Stimulated activated naive B cell treated with anti-CD40 and anti-IgM and Interleukin-4, amounts not matched to agents 10 μg/mL and 1 μg/mL and 100 μg/mL, for 72 hours (primary cell): ENCODE data around the gene SUPT6H.
"Not testable (repeated sequence)": the region's sequence is repeated elsewhere in the genome, so short reads cannot be mapped to it uniquely, and the experiment has no call there.

Experiments
- ATAC-seq, 2 donors: fragments of 150-1000 bp; cut with Tn5 transposase; replicated peaks; 2 replicates each; pipeline ENCODE4 v1.10.0; 2021; ENCODE audit warnings: moderate library complexity in 1 of 2
- DNase-seq: peaks from one replicate; pipeline ENCODE4 v3.0.0; 2021
- H3K27ac Mint-ChIP-seq: one replicate; pipeline ENCODE4 v1.8.0; 2022; ENCODE audit warnings: mild to moderate bottlenecking, mixed read lengths
- H3K27me3 Mint-ChIP-seq, 2 donors: one replicate each; pipeline ENCODE4 v1.8.0; 2022; ENCODE audit warnings: mixed read lengths in 2 of 2
- H3K36me3 Mint-ChIP-seq, 2 donors: one replicate each; pipeline ENCODE4 v1.8.0; 2022; ENCODE audit warnings: mixed read lengths in 2 of 2, mild to moderate bottlenecking in 1 of 2
- H3K4me1 Mint-ChIP-seq, 2 donors: one replicate each; pipeline ENCODE4 v1.8.0; 2022; ENCODE audit warnings: mixed read lengths in 2 of 2, mild to moderate bottlenecking in 1 of 2
- H3K4me3 Mint-ChIP-seq, 2 donors: one replicate each; pipeline ENCODE4 v1.8.0; 2022; ENCODE audit warnings: mild to moderate bottlenecking in 2 of 2, mixed read lengths in 2 of 2, moderate library complexity in 1 of 2
- H3K9me3 Mint-ChIP-seq, 2 donors: one replicate each; pipeline ENCODE4 v1.8.0; 2022; ENCODE audit warnings: mixed read lengths in 2 of 2, mild to moderate bottlenecking in 1 of 2

SUPT6H gene

GRCh38 chr17:28723836-28724499 is 62.0 kb downstream of the SUPT6H start:
- Mint-ChIP-seq H3K27ac (peak overlapping the region; percentile 97), H3K36me3 (peaks cover 45 to 66% of the 10 kb centered on the region in 2 donors), H3K4me3 (peak overlapping the region; percentile 99), H3K4me1 (peaks cover 49 to 69% of the 10 kb centered on the region in 2 donors)
- not testable (repeated sequence) for H3K9me3 Mint-ChIP-seq, DNase-seq, H3K27me3 Mint-ChIP-seq, ATAC-seq

GRCh38 chr17:28724500-28725165 is 62.6 kb downstream of the SUPT6H start:
- peaks cover 46 to 67% of the 10 kb centered on the region in 2 donors for H3K36me3 Mint-ChIP-seq
- ATAC-seq, result no peak
- DNase-seq, result peak; percentile 43

GRCh38 chr17:28725166-28725659 is 63.2 kb downstream of the SUPT6H start:
- Mint-ChIP-seq H3K27ac (peak overlapping the region; percentile 97), H3K4me1 (peaks cover 50 to 73% of the 10 kb centered on the region in 2 donors), H3K4me3 (peak overlapping the region; percentile 98 to 99), H3K27me3 (no peaks in the 10 kb centered on the region), H3K9me3 (peaks cover 0 to 2% of the 10 kb centered on the region in 2 donors), H3K36me3 (peaks cover 41 to 64% of the 10 kb centered on the region in 2 donors)
- no peak for DNase-seq
- ATAC-seq, result no peak

More at GRCh38 chr17:28724500-28725165, 62.6 kb downstream of the SUPT6H start:
- Mint-ChIP-seq H3K9me3 (peaks cover 0 to 2% of the 10 kb centered on the region in 2 donors), H3K27me3 (no peaks in the 10 kb centered on the region), H3K27ac (peak overlapping the region; percentile 97), H3K4me1 (peaks cover 50 to 70% of the 10 kb centered on the region in 2 donors), H3K4me3 (peak overlapping the region; percentile 98 to 99)

GRCh38 chr17:28725660-28726225 is 63.7 kb downstream of the SUPT6H start:
- Mint-ChIP-seq H3K4me3 (peak overlapping the region; percentile 98 to 99), H3K36me3 (peaks cover 36 to 58% of the 10 kb centered on the region in 2 donors), H3K4me1 (peaks cover 47 to 69% of the 10 kb centered on the region in 2 donors), H3K27me3 (no peaks in the 10 kb centered on the region), H3K9me3 (peaks cover 0 to 2% of the 10 kb centered on the region in 2 donors), H3K27ac (peak overlapping the region; percentile 97)
- DNase-seq (peak; percentile 63), ATAC-seq (peak; percentile 1 to 2)

GRCh38 chr17:28726226-28726626 is 64.2 kb downstream of the SUPT6H start, which contains the start of gene TLCD1:
Gene TLCD1 (minus strand): TSS chr17:28726233. CDS start chr17:28726097, 136 bp downstream.
- Mint-ChIP-seq H3K4me3 (peak within 1 kb of the TSS; percentile 98 to 99), H3K27ac (peak within 1 kb of the TSS; percentile 97), H3K9me3 (peaks cover 0 to 2% of the 10 kb centered on the region in 2 donors), H3K36me3 (peaks cover 31 to 54% of the 10 kb centered on the region in 2 donors), H3K27me3 (no peaks in the 10 kb centered on the region), H3K4me1 (peaks cover 47 to 68% of the 10 kb centered on the region in 2 donors)
- DNase-seq (peak; percentile 82), ATAC-seq (peak; percentile 32 to 37)

GRCh38 chr17:28726627-28727491 is 64.9 kb downstream of the SUPT6H start:
- H3K4me1 Mint-ChIP-seq, result peaks cover 47 to 73% of the 10 kb centered on the region in 2 donors
- peak; percentile 94 for DNase-seq

GRCh38 chr17:28728364-28729200 is 66.6 kb downstream of the SUPT6H start, which contains the start of gene NEK8:
Gene NEK8 (plus strand): TSS chr17:28728788. CDS start chr17:28728814, 26 bp downstream.
- Mint-ChIP-seq H3K4me3 (peak within 1 kb of the TSS; percentile 98 to 99), H3K27ac (peak within 1 kb of the TSS; percentile 97), H3K4me1 (peaks cover 43 to 76% of the 10 kb centered on the region in 2 donors), H3K36me3 (peaks cover 20 to 32% of the 10 kb centered on the region in 2 donors), H3K9me3 (peaks cover 0 to 2% of the 10 kb centered on the region in 2 donors), H3K27me3 (no peaks in the 10 kb centered on the region)
- peak; percentile 97 for DNase-seq
- peak; percentile 48 to 55 for ATAC-seq

More at GRCh38 chr17:28726627-28727491, 64.9 kb downstream of the SUPT6H start:
- Mint-ChIP-seq H3K4me3 (peak overlapping the region; percentile 98 to 99), H3K27me3 (no peaks in the 10 kb centered on the region), H3K9me3 (peaks cover 0 to 2% of the 10 kb centered on the region in 2 donors), H3K27ac (peak overlapping the region; percentile 97), H3K36me3 (peaks cover 26 to 47% of the 10 kb centered on the region in 2 donors)
- ATAC-seq, result peak; percentile 36 to 40

GRCh38 chr17:28729950-28730330 is 67.9 kb downstream of the SUPT6H start:
- Mint-ChIP-seq H3K9me3 (peaks cover 0 to 2% of the 10 kb centered on the region in 2 donors), H3K36me3 (peaks cover 17 to 28% of the 10 kb centered on the region in 2 donors), H3K4me3 (peak overlapping the region; percentile 40 to 98), H3K4me1 (peaks cover 41 to 76% of the 10 kb centered on the region in 2 donors), H3K27ac (no peak overlapping the region), H3K27me3 (no peaks in the 10 kb centered on the region)
- no peak for ATAC-seq
- DNase-seq, result no peak

- Mint-ChIP-seq H3K36me3 (peaks cover 31 to 32% of the 10 kb centered on the region in 2 donors), H3K27ac (no peak overlapping the region), H3K27me3 (no peaks in the 10 kb centered on the region), H3K4me1 (peaks cover 47 to 78% of the 10 kb centered on the region in 2 donors), H3K4me3 (no peak overlapping the region), H3K9me3 (peaks cover 0 to 2% of the 10 kb centered on the region in 2 donors)
- DNase-seq, result no peak
- no peak for ATAC-seq
Measured at GRCh38 chr17:28733346-28733745, 71.3 kb downstream of the SUPT6H start.

GRCh38 chr17:28734712-28735241 is 72.8 kb downstream of the SUPT6H start:
- no peak for DNase-seq
- H3K4me3 Mint-ChIP-seq, result no peak overlapping the region
- ATAC-seq, result no peak
- peaks cover 36 to 40% of the 10 kb centered on the region in 2 donors for H3K36me3 Mint-ChIP-seq
- H3K27me3 Mint-ChIP-seq, result no peaks in the 10 kb centered on the region
- peaks cover 48 to 81% of the 10 kb centered on the region in 2 donors for H3K4me1 Mint-ChIP-seq
- H3K9me3 Mint-ChIP-seq, result peaks cover 0 to 3% of the 10 kb centered on the region in 2 donors
- peak overlapping the region; percentile 85 for H3K27ac Mint-ChIP-seq

- H3K4me3 Mint-ChIP-seq, result no peak overlapping the region
- H3K9me3 Mint-ChIP-seq, result peaks cover 0 to 4% of the 10 kb centered on the region in 2 donors
- H3K27me3 Mint-ChIP-seq, result no peaks in the 10 kb centered on the region
- peak overlapping the region; percentile 62 for H3K27ac Mint-ChIP-seq
- DNase-seq, result no peak
- peaks cover 40 to 41% of the 10 kb centered on the region in 2 donors for H3K36me3 Mint-ChIP-seq
- H3K4me1 Mint-ChIP-seq, result peaks cover 48 to 85% of the 10 kb centered on the region in 2 donors
- no peak for ATAC-seq
Measured at GRCh38 chr17:28735242-28735722, 73.3 kb downstream of the SUPT6H start.
